ENCODE results near the gene SAMD4A.
A peak's percentile ranks its signal among the peaks of the same experiment; 100 is the strongest.
"Not testable (repeated sequence)": the region's sequence is repeated elsewhere in the genome, so short reads cannot be mapped to it uniquely, and the experiment has no call there.

SAMD4A gene

DNA sequence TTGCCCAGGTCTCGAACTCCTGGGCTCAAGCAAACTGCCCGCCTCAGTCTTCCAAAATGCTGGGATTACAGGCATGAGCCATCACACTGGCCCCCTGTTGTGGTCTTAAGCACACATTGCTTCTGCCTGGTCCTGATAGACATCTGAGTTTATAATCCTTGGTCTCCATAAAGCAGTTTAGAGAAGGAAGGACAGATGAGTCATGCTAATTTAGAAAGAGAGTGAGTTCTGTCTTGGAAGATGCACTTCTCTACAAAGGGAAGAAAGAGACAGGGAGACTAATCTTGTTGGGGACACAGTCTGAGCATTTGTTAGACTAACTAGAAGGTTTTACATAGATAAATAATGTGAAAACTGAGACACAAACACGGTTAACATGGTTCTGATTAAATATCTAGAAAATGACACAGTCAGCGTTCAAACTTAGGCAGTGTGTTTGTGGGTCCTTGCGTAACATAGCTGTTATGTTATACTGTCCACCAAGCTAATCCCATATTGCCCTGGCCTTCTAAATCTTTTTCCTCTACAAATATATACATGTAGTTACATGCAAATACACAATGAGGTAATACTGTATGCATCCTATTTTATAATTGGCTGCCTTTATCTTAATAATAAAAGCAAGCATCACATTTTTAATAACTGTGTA is 31.0 kb downstream of the SAMD4A start:
- DNase-seq (ENCODE audit: low read depth) = no peak

DNA sequence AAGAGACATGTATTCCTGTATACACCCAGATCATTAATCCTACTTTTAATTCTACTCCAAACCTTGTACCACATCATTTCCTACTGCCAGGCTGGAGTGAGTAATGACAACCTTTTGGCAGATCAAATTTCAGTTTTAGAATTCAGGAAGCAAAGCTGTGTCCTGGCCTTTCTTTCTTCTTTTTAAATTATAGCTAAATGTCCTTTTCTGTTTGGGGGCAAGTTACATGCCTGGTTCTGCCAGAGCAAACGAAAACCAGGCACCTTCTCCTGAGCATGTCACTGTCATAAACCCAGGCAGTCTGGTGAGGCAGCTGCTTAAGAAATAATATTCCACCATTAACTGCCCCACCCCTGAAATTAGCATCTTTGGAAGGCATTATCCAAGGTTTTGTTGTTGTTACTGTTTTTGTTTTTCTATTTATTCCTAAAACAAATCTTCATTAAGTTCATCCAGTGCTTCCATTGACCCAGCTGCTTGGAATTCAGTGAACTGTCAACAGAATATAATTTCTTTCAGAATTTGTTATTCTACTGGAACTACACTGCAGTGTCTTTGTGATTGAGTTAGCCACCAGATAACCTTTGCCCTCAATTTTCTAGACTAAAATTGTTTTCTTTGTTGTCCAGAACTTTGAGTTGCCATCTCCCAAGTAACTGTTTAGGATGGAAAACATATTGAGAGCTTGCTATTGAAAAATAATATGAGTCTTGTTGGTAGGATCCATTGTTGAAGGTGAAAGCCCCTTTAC is 33.2 kb downstream of the SAMD4A start:
- DNase-seq (ENCODE audit: low read depth) = no peak

DNA sequence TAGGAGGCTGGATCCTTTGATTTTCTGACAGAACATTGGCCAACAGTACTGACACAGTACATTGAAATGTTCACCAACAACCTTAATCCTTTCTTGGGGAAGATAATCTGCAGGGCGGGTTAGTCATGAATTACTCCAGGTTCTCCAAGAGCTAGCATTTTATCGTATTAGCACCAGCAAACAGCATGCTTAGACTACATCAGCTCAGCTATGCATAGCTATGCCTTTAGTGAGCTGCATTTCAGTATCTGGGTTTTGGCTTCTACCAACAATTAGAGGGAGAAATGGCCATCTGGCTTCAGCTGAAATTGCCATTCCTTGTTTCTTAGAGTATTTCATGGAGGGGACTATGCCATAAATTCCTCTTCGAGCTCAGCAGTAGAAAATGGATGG is 33.8 kb downstream of the SAMD4A start:
- no peak for DNase-seq (ENCODE audit: low read depth)

DNA sequence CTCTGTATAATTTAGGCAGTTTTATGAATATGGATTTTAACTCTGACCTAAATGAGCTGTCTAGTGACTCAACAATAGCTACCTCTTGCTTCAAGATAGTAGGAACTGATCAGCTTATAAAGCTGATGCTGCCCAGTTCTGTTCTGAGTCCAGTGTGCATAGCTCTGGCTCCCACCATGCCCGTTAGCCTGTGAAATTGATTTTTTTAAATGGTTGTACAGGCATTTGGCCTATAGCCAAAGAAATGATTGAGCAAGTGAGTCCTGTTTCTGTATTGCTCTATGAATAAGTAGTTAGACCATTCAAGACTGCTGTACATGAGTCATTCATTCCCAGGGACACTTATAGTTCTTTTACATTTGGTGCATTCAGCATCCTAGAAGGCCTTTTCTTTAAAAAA is 36.4 kb downstream of the SAMD4A start:
- no peak for DNase-seq (ENCODE audit: low read depth)

DNA sequence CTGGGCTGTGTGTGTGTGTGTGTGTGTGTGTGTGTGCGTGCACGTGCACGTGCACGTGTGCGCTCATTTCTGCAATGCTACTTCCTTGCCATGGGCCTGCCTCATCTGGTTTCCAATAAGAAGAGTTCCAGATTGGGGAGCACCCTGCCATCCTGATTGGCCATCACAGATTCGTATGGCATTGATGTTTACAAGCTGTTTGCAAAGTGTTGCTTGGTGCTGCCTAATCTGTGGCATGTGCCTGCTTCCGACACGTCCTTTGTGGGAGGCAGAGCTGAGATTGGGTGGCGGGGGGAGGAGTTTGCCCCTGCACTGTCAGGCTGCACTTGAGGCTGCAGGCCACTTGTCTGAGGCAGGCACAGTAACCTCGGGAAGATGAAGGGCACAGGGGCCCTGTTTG is 39.2 kb downstream of the SAMD4A start:
- DNase-seq (ENCODE audit: low read depth) = no peak

DNA sequence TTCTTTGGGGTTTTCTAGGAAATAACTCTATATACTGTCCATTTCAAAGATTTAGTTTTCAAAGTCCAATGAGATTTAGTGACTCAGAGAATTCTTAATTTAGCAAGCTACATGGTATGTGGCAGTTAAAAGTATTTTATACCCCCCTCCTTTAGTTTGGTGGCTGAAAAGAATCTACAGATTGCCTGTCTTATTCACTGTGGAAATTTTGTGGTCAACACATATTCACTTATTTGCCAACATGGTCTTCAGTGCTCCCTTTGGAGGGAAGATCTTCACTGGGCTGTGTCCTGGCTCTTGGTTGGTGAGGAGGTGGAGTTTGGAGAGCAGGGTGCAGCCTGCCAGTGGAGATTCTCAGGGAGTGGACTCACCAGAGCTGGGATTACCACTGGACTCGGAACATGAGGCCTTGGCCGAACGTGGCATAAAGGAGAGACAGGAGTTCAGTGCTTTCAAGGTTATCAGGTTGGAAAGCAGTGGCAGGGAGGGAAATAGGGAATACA is 39.8 kb downstream of the SAMD4A start:
- DNase-seq (ENCODE audit: low read depth) = no peak

DNA sequence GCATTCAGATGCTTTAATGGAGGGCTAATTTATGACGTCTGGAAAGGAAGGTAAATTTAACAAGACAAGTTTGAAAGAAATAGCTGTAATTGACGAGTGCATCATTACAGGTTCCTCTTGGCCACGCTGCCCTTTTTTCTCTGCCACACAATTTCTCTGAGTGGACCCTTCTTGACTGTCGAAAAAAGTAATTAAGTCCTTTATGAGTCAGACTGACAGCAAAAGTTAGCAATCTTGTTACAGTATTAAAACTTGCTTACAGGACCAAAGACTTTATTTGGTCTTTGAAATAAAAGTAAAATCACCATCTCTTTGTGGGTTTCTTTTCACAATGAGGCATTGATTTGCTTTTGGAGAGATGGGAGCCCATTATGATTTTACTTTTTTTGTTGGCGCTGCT is 42.6 kb downstream of the SAMD4A start:
- DNase-seq (ENCODE audit: low read depth) = no peak

DNA sequence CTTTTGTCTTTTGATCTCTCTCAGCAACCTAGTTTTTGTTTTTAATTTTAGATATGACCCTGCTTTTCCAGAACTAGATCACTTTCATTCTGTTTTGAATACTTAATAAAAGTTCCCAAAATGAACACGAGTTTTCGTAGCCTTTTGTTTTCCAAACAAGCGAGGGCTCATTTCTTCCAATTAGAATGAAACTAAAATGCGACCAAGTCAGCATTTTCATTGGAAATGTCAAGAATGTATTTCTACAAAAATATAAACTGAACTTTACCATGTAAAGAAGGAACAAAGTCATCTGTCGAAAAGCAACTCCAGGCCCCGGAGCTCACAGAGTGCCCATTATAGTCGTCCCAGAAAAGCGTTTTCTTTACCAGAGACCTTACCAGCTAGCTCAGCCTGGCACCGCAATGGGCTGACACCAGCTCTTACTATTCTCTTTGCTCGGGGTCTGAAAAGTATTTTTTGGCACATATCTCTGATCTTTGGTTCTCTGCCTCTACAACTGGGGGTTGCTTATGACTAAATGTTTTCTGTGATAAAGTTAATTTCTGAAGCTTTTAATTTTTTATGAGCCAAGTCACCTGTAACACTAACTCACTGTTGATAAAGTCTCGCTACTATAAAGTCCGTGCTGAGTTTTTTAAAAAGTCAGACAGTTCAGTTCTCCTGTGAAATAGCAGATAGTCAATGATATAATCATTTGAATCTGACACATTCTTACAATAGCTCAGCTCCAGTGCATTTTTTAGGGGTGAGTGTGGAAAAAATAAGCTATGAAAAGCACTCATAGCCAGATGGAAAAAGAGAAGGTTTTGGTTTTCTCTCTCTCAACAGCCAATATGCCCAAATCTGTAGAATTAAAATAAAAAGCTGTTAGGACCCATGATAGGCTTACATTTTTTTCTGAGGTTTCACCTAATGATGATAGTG is 43.4 kb downstream of the SAMD4A start:
- no peak for DNase-seq (ENCODE audit: low read depth)

DNA sequence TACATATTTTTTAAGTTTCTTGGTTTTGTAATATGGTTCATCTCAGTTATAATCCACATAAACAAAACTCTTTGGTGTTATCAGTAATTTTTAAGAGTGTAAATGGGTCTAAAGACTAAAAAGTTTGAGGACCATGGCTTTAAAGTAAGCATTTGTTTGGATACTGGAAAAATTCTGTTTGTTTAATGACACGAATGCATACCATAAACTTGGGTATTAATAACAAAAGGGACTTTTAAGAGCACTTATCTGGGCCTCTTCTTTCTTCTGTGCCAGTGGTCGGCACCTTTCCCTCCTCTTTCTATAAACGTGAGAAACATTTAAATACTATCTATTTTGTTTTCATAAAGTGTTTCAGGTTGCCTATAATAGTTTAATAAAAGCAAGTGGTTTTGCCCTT is 47.4 kb downstream of the SAMD4A start:
- no peak for DNase-seq (ENCODE audit: low read depth)

DNA sequence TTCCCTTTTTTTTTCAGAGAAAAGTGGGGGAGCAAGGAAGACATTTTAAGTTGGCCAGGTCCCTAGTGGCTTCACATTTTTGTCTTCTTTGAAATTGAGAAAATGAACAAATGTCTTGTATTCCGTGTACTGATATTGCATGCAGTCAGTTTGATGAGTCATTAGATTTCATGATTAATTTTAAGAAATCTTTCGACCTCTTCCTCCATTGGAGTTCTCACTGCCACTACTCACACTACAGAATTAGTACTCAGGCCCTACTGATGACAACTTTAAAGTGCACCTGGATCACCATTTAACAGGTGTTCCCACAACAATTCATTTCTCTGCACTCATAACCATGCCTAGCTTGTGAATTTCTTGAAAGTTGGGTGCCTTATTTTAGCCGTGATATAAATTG is 50.5 kb downstream of the SAMD4A start:
- DNase-seq (ENCODE audit: low read depth) = no peak

DNA sequence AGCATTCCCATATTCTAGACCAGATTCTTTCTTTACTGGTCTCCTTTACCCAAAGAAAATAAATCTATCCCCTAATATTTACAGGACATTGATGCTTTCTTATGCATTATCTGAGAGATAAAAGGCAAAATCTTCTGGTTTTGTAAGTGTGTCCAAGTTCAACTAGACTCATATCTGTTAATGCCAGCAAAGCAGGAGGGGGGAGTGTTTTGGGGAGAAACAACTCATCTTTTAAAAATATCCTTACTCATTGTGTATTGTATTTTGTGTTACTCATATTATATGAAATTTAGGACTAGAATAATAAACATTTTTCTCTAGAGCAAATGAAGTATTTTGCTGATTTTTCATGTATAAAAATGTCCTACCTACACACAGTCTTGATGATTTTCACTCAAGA is 54.8 kb downstream of the SAMD4A start:
- DNase-seq (ENCODE audit: low read depth) = no peak

DNA sequence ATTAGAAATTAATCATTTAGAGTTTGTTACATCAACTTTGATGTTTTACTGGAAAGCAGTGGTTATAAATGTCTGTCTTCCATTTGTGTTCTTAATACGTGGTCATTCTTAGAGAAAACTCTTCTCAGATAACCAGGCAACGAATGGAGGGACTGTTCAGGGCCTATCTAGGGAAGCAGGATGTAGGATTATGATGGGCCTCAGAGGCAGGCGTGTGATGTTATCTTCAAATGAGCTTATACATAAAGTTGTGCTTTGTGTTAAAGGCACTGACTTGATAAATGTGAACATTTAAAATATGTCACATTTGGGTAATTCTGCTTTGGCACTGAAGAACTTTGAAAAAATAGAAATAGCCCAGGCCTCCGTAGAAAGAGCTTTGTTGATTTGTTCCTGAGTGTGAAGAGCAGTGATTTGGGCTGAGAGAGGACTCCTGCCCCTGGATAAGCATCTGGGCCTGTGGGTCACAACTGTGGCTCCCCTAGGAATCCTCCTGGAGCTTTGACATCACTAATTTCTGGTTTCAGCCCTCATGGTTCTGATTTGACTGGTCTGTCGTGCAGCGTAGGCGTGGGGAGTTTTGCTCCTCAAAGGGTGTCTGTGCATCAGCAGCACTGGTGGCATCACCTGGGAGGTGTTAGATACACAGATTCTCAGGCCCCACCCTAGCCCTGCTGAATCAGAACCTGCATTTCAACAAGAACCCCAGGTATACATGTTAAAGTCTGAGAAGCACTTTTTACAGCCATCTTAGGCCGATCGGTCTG is 55.4 kb downstream of the SAMD4A start:
- DNase-seq (ENCODE audit: low read depth) = peak; percentile 35

DNA sequence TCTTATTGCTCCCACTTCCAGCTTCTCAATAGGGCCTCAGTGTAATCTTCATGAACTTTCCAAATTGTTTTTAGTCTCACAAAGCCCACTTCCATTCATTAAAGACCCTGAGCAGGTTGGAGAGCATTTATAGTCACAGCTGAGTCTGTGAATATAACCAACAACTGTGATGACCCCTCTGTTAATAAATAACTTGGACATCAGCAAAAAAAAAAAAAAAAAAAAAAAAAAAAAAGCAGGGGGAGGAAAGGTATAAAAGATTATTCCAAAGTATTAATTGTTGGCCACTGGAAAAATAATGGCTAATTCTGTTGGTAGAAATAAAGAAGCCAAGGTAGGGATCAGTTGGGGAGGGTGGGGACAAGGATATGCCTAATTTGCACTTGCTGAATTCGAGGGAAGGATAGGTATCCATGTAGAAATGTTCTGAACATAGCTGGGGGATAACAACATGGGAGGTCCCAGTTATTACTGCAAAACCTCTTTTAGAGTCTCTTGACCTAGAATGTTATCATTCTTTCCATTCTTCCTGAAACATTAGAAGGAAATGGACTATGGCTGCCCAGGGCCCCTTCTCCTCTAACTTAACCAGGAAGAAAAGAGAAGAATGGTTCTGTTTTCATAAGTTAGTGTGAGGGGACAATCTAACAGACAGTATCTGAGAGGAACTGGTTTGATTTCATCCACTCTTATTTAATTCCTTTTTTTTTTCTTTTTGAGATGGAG is 56.5 kb downstream of the SAMD4A start:
- no peak for DNase-seq (ENCODE audit: low read depth)

DNA sequence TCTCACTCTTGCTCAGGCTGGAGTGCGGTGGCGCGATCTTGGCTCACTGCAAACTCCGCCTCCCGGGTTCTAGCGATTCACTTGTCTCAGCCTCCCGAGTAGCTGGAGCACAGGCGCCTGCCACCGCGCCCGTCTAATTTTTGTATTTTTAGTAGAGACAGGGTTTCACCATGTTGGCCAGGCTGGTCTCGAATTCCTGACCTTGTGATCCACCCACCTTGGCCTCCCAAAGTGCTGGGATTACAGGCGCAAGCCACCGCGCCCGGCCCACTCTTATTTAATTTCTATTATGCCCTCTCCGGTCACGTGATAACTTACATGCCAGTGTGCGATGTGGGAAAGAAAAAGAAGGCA is 57.1 kb downstream of the SAMD4A start:
- not testable (repeated sequence) for DNase-seq (ENCODE audit: low read depth)

DNA sequence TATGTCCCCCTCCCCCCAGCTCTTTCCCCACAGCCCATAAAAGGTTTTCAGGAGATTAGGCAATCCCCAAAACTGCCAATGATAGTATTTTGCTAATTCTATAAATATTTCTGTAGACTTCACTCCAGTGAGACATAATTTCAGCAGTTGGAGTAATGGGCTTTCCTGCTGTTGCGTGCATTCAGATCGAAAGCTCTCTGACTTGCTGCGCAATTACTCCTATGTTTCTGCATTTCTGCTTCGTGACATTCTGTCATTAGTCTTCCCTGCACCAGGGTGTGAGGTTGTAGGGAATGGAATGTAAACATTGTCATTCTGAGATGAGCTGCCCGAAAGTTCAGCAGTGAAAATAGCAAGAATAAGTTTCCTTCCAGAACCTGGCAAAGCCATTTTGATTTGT is 58.2 kb downstream of the SAMD4A start:
- no peak for DNase-seq (ENCODE audit: low read depth)

DNA sequence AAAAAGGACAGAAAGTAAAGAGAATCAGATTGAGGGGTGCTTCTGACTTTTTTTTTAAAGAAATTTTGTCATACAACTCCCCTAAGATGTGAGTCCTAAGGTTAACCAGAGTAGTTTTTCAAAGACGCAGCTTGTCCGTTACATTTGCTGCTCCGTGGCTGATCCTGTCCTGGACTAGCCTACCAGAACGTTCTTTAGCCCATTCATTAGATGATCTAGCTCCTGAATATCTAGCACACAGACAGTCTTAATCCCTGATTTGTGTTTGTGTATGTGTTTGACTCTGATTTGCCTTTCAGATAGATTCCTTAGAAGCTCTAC is 60.3 kb downstream of the SAMD4A start:
- no peak for DNase-seq (ENCODE audit: low read depth)

DNA sequence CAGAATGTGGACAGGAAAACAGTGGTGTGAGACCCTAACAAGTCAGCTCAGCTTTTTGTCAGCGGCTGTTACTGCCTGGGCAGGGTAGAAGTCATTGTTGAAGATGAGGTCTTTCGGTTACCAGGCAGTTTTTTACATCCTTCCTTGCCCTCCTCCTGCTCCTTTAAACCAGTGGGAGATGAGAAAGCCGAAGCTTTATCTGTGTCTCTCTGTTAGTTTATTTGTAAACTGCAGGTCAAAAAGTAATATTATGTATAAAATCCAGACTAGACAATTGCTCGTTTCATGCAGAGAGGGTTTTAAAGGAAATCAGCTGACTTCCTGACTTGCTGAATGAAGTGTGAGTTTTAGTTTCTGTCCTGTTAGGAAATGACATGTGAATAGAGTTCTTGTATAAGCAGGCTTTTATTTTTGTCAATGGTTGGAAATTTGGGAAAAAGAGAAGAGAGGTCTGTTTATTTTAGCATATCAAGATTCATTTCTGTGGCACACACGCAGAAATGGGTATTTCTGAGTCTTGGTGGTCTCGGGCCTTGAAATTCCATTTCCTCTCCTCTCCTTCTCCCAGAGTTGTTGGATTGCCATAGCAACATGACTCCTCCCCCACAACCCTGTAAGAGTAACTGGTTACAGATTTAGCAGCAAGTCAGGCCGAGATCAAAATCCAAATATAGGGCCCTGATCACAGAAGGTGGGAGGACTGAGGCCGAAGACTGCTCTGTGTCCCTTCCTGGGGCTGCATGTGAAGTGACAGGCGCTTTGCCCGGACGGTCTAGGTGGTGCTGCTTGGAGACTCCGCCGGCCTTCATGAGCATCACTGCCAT is 60.8 kb downstream of the SAMD4A start:
- no peak for DNase-seq (ENCODE audit: low read depth)

DNA sequence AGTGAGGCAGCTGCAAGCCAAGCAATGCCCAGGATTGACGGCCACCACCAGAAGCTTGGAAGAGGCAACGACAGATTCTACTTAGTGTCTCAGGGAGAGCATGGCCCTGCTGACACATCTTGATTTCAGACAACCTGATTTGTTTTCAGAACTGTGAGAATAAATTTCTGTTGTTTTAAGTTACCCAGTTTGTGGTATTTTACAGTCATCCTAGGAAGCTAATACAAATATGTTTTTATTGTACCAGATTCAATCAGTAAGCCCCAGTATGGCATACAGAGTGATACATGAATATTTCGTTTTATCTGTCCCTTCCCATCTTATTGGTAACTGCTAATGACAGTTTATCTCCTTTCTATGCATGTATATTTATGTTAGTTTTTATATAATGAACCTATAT is 62.3 kb downstream of the SAMD4A start:
- no peak for DNase-seq (ENCODE audit: low read depth)

DNA sequence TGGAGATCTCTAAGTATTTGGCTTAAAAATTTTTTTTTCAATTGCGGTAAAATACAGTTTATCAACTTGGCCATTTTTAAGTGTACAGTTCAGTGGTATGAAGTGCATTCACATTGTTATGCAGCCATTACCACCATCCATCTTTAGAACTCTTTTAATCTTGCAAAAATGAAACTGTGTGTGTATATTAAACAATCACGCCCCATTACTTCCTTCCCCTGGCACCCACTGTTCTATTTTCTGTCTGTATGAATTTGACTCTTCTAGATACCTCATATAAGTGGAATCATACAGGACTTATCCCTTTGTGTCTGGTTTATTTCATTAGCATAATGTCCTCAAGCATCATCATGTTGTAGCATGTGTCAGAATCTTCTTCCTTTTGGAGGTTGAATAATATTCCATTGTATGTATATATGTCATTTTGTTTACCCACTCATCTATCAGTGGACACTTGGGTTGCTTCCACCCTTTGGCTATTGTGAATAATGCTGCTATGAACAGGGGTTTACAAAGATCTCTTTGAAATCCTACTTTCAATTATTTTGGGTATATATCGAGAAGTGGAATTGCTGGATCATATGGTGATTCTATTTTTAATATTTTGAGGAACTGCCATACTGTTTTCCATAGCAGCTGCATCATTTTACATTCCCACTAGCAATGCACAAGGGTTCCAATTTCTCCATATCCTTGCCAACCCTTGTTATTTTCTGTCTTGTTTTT is 62.9 kb downstream of the SAMD4A start:
- no peak for DNase-seq (ENCODE audit: low read depth)

DNA sequence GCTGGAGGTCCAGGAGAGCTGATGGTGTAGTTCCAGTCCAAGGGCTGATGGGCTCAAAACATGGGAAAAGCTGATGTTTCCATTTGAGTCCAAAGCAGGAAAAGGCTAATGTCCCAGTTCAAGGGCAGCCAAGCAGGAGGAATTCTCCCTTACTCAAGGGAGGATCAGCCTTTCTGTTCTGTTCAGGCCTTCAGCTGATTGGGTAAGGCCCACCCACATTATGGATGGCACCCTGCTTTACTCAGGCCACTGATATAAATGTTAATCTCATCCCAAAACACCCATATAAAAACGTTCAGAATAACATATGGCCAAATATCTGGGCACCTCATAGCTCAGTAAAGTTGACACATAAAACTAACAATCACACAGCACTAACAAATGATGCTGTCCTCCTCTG is 64.1 kb downstream of the SAMD4A start:
- no peak for DNase-seq (ENCODE audit: low read depth)

Measured in stimulated activated CD8-positive, alpha-beta memory T cell treated with anti-CD3 and anti-CD28 coated beads, Interleukin-4, amount 100 ng/mL, for 24 hours (primary cell).